GM19467 (cell line): ENCODE measurements around the gene CIB2.
"Not testable (repeated sequence)": the region's sequence is repeated elsewhere in the genome, so short reads cannot be mapped to it uniquely, and the experiment has no call there.

Experiments used
- ATAC-seq: cut with Tn5 transposase; IDR thresholded peaks from one replicate; pipeline ENCODE4 v1.9.1; 2021; ENCODE audit warnings: mild to moderate bottlenecking, moderate library complexity; ENCODE audit not compliant: unreplicated experiment

The CIB2 gene

GRCh38 chr15:78131295-78132061 lies at the start of gene CIB2:
CIB2 (minus strand) TSS chr15:78131445; CDS start chr15:78131215, 230 bp downstream.
- ATAC-seq: no peak

- no peak for ATAC-seq
These were observed 48.7 kb upstream of the CIB2 start for GRCh38 chr15:78179906-78180305.

- ATAC-seq: no peak
These were observed 48.1 kb upstream of the CIB2 start for GRCh38 chr15:78179286-78179840.

GRCh38 chr15:78178064-78178463 lies 46.8 kb upstream of the CIB2 start:
- no peak for ATAC-seq

- no peak for ATAC-seq
These were observed 46.2 kb upstream of the CIB2 start for GRCh38 chr15:78177447-78177873.

- no peak for ATAC-seq
These were observed 44.1 kb upstream of the CIB2 start for GRCh38 chr15:78175330-78175729.

- ATAC-seq: no peak
These were observed 43.2 kb upstream of the CIB2 start for GRCh38 chr15:78174401-78174800.

GRCh38 chr15:78171864-78172472 lies 40.7 kb upstream of the CIB2 start:
- ATAC-seq: no peak

GRCh38 chr15:78170848-78171773 lies 39.9 kb upstream of the CIB2 start:
- ATAC-seq: peak; percentile 35

- no peak for ATAC-seq
These were observed 37.4 kb upstream of the CIB2 start for GRCh38 chr15:78168608-78169007.

- peak; percentile 72 for ATAC-seq
These were observed 36.1 kb upstream of the CIB2 start for GRCh38 chr15:78167227-78167888.

GRCh38 chr15:78164010-78164409 lies 32.8 kb upstream of the CIB2 start:
- ATAC-seq: no peak

GRCh38 chr15:78162038-78162437 lies 30.8 kb upstream of the CIB2 start:
- no peak for ATAC-seq

- no peak for ATAC-seq
These were observed 28.1 kb upstream of the CIB2 start for GRCh38 chr15:78159395-78159794.

GRCh38 chr15:78157203-78157602 lies 26.0 kb upstream of the CIB2 start:
- ATAC-seq: no peak

GRCh38 chr15:78156653-78157052 lies 25.4 kb upstream of the CIB2 start:
- ATAC-seq: no peak

- ATAC-seq: no peak
These were observed 24.2 kb upstream of the CIB2 start for GRCh38 chr15:78155355-78155939.

- ATAC-seq: no peak
These were observed 23.7 kb upstream of the CIB2 start for GRCh38 chr15:78154955-78155354.

- not testable (repeated sequence) for ATAC-seq
These were observed 19.8 kb upstream of the CIB2 start for GRCh38 chr15:78151075-78151474.
